Coronary artery (tissue), 2 donors: ENCODE measurements around the gene CBY2.
"Not testable (repeated sequence)": the region's sequence is repeated elsewhere in the genome, so short reads cannot be mapped to it uniquely, and the experiment has no call there.

Experiments
- DNase-seq: peaks from one replicate; pipeline ENCODE4 v3.0.0-alpha.2; 2017; ENCODE audit warnings: low spot score
- H3K27ac ChIP-seq, 2 donors: fragments of 200-600 bp; sonication (generic); one replicate each; pipeline ENCODE4 v1.5.1; 2016 to 2019
- H3K4me3 ChIP-seq: fragments of 200-600 bp; sonication (generic); 2 replicates; pipeline ENCODE4 v1.5.1; 2016; ENCODE audit warnings: mild to moderate bottlenecking, moderate library complexity
- CTCF ChIP-seq: fragments of 200-600 bp; sonication (generic); IDR thresholded peaks from one replicate; pipeline ENCODE4 v1.5.1; 2019; ENCODE audit warnings: antibody characterized with exemption

CBY2 gene, protein sequence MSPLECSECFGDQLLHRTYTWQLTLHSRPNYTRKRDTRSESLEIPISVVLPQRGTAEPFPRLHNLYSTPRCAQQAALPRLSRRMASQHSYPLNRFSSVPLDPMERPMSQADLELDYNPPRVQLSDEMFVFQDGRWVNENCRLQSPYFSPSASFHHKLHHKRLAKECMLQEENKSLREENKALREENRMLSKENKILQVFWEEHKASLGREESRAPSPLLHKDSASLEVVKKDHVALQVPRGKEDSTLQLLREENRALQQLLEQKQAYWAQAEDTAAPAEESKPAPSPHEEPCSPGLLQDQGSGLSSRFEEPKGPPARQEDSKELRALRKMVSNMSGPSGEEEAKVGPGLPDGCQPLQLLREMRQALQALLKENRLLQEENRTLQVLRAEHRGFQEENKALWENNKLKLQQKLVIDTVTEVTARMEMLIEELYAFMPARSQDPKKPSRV

DNA sequence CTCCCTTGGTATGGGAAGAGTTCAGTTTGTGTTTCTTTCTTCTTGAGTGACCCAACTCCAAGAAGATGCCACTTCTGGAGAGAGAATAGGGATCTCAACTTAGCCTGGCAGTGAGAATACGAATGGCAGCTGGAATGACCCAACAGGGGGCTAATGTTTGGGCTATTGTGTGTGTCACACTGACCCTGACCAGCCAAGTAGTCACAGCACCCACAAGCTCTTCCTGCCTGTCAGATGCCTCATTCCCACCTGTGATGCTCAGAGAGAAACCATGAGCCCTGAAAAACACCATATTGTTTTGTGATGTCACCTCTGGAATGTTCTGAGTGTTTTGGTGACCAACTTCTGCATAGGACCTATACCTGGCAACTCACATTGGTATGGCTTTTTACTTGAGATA lies at the start of gene CBY2:
Gene CBY2, plus strand, starts transcription at position 233 of the 400 bp plus-strand sequence. Its CDS starts 71 bp downstream, at position 304.
- no peak for TF ChIP-seq CTCF
- DNase-seq = no peak
- no peak within 1 kb of the TSS for H3K27ac ChIP-seq
- no peak within 1 kb of the TSS for H3K4me3 ChIP-seq

GRCh38 chr13:45654633-45655349 lies 47.3 kb upstream of the CBY2 start:
- no peak overlapping the region for H3K27ac ChIP-seq
- no peak for TF ChIP-seq CTCF
- no peak overlapping the region for H3K4me3 ChIP-seq
- no peak for DNase-seq

- no peak overlapping the region for H3K27ac ChIP-seq
- no peak for DNase-seq
- no peak overlapping the region for H3K4me3 ChIP-seq
- no peak for TF ChIP-seq CTCF
Measured at GRCh38 chr13:45658586-45659235, 43.4 kb upstream of the CBY2 start.

GRCh38 chr13:45659536-45659935 lies 42.6 kb upstream of the CBY2 start:
- Histone ChIP-seq H3K27ac (no peak overlapping the region), H3K4me3 (no peak overlapping the region)
- TF ChIP-seq CTCF = no peak
- no peak for DNase-seq

GRCh38 chr13:45660458-45660857 lies 41.7 kb upstream of the CBY2 start:
- H3K4me3 ChIP-seq, H3K27ac ChIP-seq, DNase-seq: not testable (repeated sequence)

DNA sequence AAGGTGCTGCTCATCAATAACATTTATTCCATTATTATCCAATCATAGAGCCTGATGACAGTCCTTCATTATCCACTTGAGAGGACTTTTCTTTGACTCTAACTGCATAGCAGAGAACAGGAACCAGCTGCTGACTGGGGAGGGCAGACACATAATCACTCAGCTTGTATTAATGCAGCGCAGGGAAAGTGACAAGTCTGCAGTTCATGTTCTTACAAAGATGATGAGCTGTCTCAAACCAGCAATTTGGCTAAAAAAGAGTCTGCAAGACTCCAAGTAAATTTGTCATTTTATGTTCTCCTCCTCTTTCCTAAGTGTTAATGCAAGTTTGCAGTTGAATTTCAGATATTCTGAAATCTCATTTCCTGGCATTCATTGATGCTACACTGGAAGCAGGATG lies 40.0 kb upstream of the CBY2 start:
- TF ChIP-seq CTCF = no peak
- no peak overlapping the region for H3K27ac ChIP-seq
- H3K4me3 ChIP-seq = no peak overlapping the region
- DNase-seq = no peak

DNA sequence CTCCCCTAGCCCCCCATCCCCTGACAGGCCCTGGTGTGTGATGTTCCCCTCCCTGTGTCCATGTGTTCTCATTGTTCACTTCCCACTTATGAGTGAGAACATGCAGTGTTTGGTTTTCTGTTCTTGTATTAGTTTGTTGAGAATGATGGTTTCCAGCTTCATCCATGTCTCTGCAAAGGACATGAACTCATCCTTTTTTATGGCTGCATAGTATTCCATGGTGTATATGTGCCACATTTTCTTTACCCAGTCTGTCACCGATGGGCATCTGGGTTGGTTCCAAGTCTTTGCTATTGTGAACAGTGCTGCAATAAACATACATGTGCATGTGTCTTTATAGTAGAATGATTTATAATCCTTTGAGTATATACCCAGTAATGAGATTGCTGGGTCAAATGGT lies 39.2 kb upstream of the CBY2 start:
- not testable (repeated sequence) for DNase-seq, H3K27ac ChIP-seq, H3K4me3 ChIP-seq

- H3K27ac ChIP-seq, DNase-seq, H3K4me3 ChIP-seq: not testable (repeated sequence)
Measured at GRCh38 chr13:45669626-45670025, 32.5 kb upstream of the CBY2 start.
